Liver (tissue), 9 donors: ENCODE data around the gene BTK. TPM values are rescaled to one million over a fixed set of nuclear protein-coding genes. Genes with fewer than 3 reads are reported as not detected.

Experiments
- DNase-seq: peaks from one replicate; pipeline ENCODE4 v3.0.0-alpha.2; 2017; ENCODE audit warnings: low spot score
- H3K27ac ChIP-seq, 2 donors: one replicate each; pipeline ENCODE4 v1.7.0; 2013; ENCODE audit warnings: inconsistent platforms in 2 of 2, low read length in 2 of 2, control low read depth in 1 of 2, low read depth in 1 of 2, mild to moderate bottlenecking in 1 of 2
- H3K27me3 ChIP-seq, 4 donors: one replicate each; pipeline versions ENCODE4 v1.6.1 to v1.7.0; 2013; ENCODE audit warnings: low read length in 3 of 4, inconsistent platforms in 1 of 4, mild to moderate bottlenecking in 1 of 4, moderate library complexity in 1 of 4; ENCODE audit not compliant: control insufficient read depth in 4 of 4, insufficient read depth in 4 of 4
- H3K36me3 ChIP-seq, 4 donors: one replicate each; pipeline versions ENCODE4 v1.6.1 to v1.7.0; 2013; ENCODE audit warnings: low read length in 3 of 4, mild to moderate bottlenecking in 3 of 4, low read depth in 1 of 4, moderate library complexity in 1 of 4; ENCODE audit not compliant: control insufficient read depth in 4 of 4, insufficient read depth in 3 of 4
- H3K4me1 ChIP-seq, 4 donors: one replicate each; pipeline versions ENCODE4 v1.6.1 to v1.7.0; 2013; ENCODE audit warnings: low read length in 3 of 4, mild to moderate bottlenecking in 3 of 4, moderate library complexity in 1 of 4; ENCODE audit not compliant: control insufficient read depth in 4 of 4, insufficient read depth in 4 of 4
- H3K4me3 ChIP-seq, 3 donors: one replicate each; pipeline versions ENCODE4 v1.6.1 to v1.7.0; 2013; ENCODE audit warnings: low read length in 3 of 3, control low read depth in 1 of 3, low read depth in 1 of 3, mild to moderate bottlenecking in 1 of 3
- H3K9ac ChIP-seq, 2 donors: one replicate each; pipeline ENCODE4 v1.7.0; 2013; ENCODE audit warnings: low read length in 2 of 2, mild to moderate bottlenecking in 2 of 2, moderate library complexity in 2 of 2, control low read depth in 1 of 2, low read depth in 1 of 2
- H3K9me3 ChIP-seq, 4 donors: one replicate each; pipeline versions ENCODE4 v1.6.1 to v1.7.0; 2013; ENCODE audit warnings: low read length in 3 of 4; ENCODE audit not compliant: control insufficient read depth in 4 of 4
- EGR1 ChIP-seq, 2 donors: IDR thresholded peaks; 2 replicates each; pipeline ENCODE4 v1.6.1; 2016 to 2018; ENCODE audit warnings: antibody characterized with exemption in 2 of 2, low read depth in 2 of 2
- FOXA1 ChIP-seq: IDR thresholded peaks from 2 replicates; pipeline ENCODE4 v1.6.1; 2016; ENCODE audit warnings: antibody characterized with exemption
- FOXA2 ChIP-seq: IDR thresholded peaks from 2 replicates; pipeline ENCODE4 v1.6.1; 2016; ENCODE audit warnings: antibody characterized with exemption
- GABPA ChIP-seq, 2 donors: IDR thresholded peaks in 1 of 2; conservative IDR thresholded peaks in 1 of 2; 2 replicates each; pipeline ENCODE4 v1.6.1; 2016; ENCODE audit warnings: antibody characterized with exemption in 2 of 2, mild to moderate bottlenecking in 1 of 2, moderate library complexity in 1 of 2
- HNF4A ChIP-seq, 2 donors: conservative IDR thresholded peaks; 2 replicates each; pipeline ENCODE4 v1.6.1; 2016; ENCODE audit warnings: antibody characterized with exemption in 2 of 2, mild to moderate bottlenecking in 2 of 2
- HNF4G ChIP-seq: IDR thresholded peaks from 2 replicates; pipeline ENCODE4 v1.6.1; 2016; ENCODE audit warnings: antibody characterized with exemption
- JUND ChIP-seq, 2 donors: IDR thresholded peaks; 2 replicates each; pipeline ENCODE4 v1.6.1; 2016; ENCODE audit warnings: antibody characterized with exemption in 2 of 2
- NR2F2 ChIP-seq: IDR thresholded peaks from 2 replicates; pipeline ENCODE4 v1.6.1; 2016; ENCODE audit warnings: antibody characterized with exemption
- RAD21 ChIP-seq, 2 donors: IDR thresholded peaks; 2 replicates each; pipeline ENCODE4 v1.6.1; 2016; ENCODE audit warnings: antibody characterized with exemption in 2 of 2, mild to moderate bottlenecking in 2 of 2
- REST ChIP-seq: IDR thresholded peaks from 2 replicates; pipeline ENCODE4 v1.6.1; 2016; ENCODE audit warnings: antibody characterized with exemption, mild to moderate bottlenecking
- RXRA ChIP-seq, 2 donors: IDR thresholded peaks; 2 replicates each; pipeline ENCODE4 v1.6.1; 2017 to 2018; ENCODE audit warnings: antibody characterized with exemption in 2 of 2, mild to moderate bottlenecking in 1 of 2
- SP1 ChIP-seq: IDR thresholded peaks from 2 replicates; pipeline ENCODE4 v1.6.1; 2018; ENCODE audit warnings: antibody characterized with exemption, mild to moderate bottlenecking
- TAF1 ChIP-seq: conservative IDR thresholded peaks from 2 replicates; pipeline ENCODE4 v1.6.1; 2016; ENCODE audit warnings: antibody characterized with exemption, mild to moderate bottlenecking
- YY1 ChIP-seq: IDR thresholded peaks from 2 replicates; pipeline ENCODE4 v1.6.1; 2016; ENCODE audit warnings: antibody characterized with exemption, mild to moderate bottlenecking
- ZBTB33 ChIP-seq: IDR thresholded peaks from 2 replicates; pipeline ENCODE4 v1.6.1; 2016; ENCODE audit warnings: antibody characterized with exemption
- WGBS: extraction: QIAGEN DNeasy Blood & Tissue Kit; methylation state at CpG from one replicate; pipeline ENCODE4 v1.1.7; 2013; 5-methylcytosine and 5-hydroxymethylcytosine counted together
- polyA plus RNA-seq, 2 donors: library from polyadenylated mRNA; stranded (reverse) in 1 of 2; unstranded in 1 of 2; fragments of 200-250 nt in 1 of 2; fragments of >200 nt in 1 of 2; fragmentation: Nextera tagmentation in 1 of 2; extraction: Ambion mirVana in 1 of 2; gene quantifications; one replicate each; pipeline versions ENCODE4 v1.2.1 to v1.2.3, GENCODE V29; 2013 to 2015
- total RNA-seq, 2 donors: library from RNA; depleted of rRNA; stranded (reverse); fragments of >200 nt; gene quantifications; one replicate each; pipeline ENCODE4 v1.2.3, GENCODE V29; 2014
- TF ChIP-seq, protein P1 (sequence below): IDR thresholded peaks from 2 replicates; pipeline ENCODE4 v1.6.1; 2016; ENCODE audit warnings: antibody characterized with exemption
- donor health status: healthy.
- donor health status: healthy.
- donor health status: healthy.
- donor health status: healthy.
- donor health status: healthy.

BTK gene
- total and polyA plus RNA-seq, 4 donors: 0.99 to 22.6 (median 2.3) TPM

DNA sequence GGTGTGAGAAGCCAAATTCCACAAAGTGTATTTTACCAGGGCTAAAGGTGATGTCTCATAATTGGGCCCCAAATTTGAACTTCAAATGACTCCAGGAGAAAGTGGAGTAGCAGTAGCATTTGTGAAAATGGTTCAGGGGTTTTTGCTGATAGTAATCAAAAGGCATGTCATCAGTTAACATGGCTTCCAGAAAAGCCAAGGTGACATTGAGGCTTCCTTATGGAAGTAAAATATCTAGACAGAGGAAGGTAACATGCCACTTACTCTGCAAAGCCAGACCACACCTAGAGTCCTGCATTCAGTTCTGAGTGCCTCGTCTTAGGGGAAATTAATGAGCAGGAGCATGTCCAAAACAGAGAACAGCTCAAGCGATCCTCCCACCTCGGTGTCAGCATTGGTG lies 2.6 kb upstream of the BTK start:
- Histone ChIP-seq H3K27me3 (no peaks in the 10 kb centered on the region), H3K27ac (no peak overlapping the region), H3K9ac (no peak overlapping the region), H3K4me3 (no peak overlapping the region), H3K36me3 (peaks cover 0 to 6% (median 1%) of the 10 kb centered on the region in 4 donors), H3K4me1 (peaks cover 0 to 5% (median 2%) of the 10 kb centered on the region in 4 donors), H3K9me3 (no peaks in the 10 kb centered on the region)
- DNase-seq: no peak
- 93% methylated on average over 3 of the region's 3 CpGs for WGBS
- TF ChIP-seq, protein P1, sequence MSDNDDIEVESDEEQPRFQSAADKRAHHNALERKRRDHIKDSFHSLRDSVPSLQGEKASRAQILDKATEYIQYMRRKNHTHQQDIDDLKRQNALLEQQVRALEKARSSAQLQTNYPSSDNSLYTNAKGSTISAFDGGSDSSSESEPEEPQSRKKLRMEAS: no peak
- TF ChIP-seq SP1 (no peak), EGR1 (IDR thresholded peaks at IDR 0.05; ENCODE audit: low read depth in 2 of 2) (no peak), JUND (IDR thresholded peaks at IDR 0.05) (no peak), HNF4A (conservative IDR thresholded peaks at IDR 0.05) (no peak), HNF4G (no peak), NR2F2 (no peak), REST (no peak), YY1 (no peak), FOXA1 (no peak), RXRA (IDR thresholded peaks at IDR 0.05) (no peak), GABPA (IDR thresholded peaks at IDR 0.05 in 1 of 2, conservative IDR thresholded peaks at IDR 0.05 in 1 of 2) (no peak), RAD21 (IDR thresholded peaks at IDR 0.05) (no peak), ZBTB33 (no peak), FOXA2 (no peak)

DNA sequence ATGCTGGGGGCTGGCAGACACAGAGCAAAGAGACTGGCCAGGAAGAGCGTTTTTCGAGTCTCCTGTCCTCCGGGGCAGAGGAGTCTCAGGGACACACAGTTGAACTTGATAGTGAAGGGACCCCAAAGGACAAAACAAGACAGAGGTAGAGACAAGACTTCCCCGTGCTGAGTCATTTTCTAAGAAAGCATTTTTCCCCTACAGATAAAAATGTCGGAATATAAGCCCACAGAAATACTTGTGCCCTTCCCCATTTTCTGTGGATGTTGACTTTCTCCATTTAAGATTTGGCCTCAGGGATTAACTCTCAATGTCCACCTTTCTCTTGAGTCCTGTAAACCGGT lies 523 bp upstream of the BTK start:
- peak overlapping the region in 1 of 2 donors; percentile 9 for H3K27ac ChIP-seq
- whole genome bisulfite sequencing: 77% methylated on average over 6 of the region's 6 CpGs

More for the DNA sequence above, 523 bp upstream of the BTK start:
- no peaks in the 10 kb centered on the region for H3K9me3 ChIP-seq
- no peak overlapping the region for H3K4me3 ChIP-seq
- TF ChIP-seq RAD21 (IDR thresholded peaks at IDR 0.05): no peak
- TF ChIP-seq HNF4G: no peak
- no peak for TF ChIP-seq ZBTB33
- no peak for TF ChIP-seq TAF1
- no peak for TF ChIP-seq JUND (IDR thresholded peaks at IDR 0.05)
- no peak for TF ChIP-seq REST
- TF ChIP-seq RXRA (IDR thresholded peaks at IDR 0.05): no peak
- TF ChIP-seq SP1: no peak
- H3K27me3 ChIP-seq: no peaks in the 10 kb centered on the region
- DNase-seq: no peak
- no peaks in the 10 kb centered on the region for H3K4me1 ChIP-seq
- H3K9ac ChIP-seq: no peak overlapping the region
- no peaks in the 10 kb centered on the region for H3K36me3 ChIP-seq
